Stimulated activated CD8-positive, alpha-beta memory T cell treated with anti-CD3 and anti-CD28 coated beads, Interleukin-12 subunit alpha, Interleukin-12 subunit beta, amount 100 ng/mL, for 1 hour (primary cell): Measurements from ENCODE around the gene NPBWR2.

Experiments used
- DNase-seq: peaks from one replicate; pipeline ENCODE4 v3.0.0-alpha.2; 2020; ENCODE audit warnings: low read depth

The NPBWR2 gene

DNA sequence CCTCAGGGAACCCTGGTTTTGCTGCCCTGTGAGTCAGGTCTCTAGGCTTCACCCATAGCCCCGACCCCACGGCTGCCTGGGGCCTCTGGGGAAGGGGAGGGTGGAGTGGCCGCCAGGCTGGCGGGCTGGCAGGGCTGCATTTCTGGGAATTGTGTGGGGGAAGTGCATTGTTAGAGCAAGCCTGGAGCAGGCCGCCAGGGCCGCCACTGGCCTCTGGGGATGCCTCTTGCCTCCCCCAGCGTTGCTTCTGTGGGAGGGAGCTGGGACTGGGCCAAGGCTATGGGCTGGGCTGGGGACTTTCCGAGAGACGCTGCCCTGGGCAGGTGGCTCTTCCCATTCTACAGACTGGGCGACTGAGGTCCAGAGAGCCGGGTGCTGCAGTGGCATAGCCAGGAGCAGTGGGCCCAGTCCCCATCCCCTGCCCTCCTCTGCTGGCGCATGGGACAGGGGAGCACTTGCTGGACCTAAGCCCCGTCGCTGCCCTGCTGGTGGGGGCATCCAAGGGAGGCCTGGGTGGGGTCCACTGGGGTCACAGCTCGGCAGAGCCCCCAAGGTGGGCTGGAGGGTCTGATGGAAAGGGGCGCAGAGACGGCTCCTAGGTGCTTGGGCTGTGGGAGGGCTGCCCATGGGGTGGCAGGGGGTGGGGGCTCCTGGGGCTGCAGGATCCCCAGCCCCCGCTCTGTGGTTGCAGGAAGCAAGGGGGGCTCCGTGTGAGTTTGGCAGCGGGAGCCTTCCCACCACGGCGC is 51.3 kb downstream of the NPBWR2 start:
- no peak for DNase-seq

DNA sequence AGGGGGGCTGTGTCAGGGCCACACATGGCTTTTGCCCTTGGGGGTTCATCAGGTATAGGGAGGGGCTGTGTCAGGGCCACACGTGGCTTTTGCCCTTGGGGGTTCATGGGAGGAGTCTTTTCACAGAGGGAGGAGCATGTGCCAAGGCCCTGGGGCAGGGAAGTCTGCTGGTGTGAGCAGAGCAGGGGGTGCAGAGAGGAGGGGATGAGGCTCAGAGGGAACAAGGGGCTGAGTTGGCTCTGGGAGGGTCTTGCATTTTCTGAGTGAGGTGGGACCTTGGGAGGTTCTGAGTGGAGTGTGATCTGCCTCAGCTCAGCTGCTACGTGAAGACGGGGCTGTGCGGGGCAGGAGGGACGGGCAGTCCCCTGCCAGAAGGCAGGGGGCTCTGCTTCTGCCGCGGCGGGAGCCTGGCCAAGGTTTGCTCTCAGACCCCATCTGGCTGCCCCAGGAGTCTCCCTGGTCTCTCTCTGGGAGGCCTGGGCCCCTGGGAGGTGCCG is 51.9 kb downstream of the NPBWR2 start:
- DNase-seq, result no peak

DNA sequence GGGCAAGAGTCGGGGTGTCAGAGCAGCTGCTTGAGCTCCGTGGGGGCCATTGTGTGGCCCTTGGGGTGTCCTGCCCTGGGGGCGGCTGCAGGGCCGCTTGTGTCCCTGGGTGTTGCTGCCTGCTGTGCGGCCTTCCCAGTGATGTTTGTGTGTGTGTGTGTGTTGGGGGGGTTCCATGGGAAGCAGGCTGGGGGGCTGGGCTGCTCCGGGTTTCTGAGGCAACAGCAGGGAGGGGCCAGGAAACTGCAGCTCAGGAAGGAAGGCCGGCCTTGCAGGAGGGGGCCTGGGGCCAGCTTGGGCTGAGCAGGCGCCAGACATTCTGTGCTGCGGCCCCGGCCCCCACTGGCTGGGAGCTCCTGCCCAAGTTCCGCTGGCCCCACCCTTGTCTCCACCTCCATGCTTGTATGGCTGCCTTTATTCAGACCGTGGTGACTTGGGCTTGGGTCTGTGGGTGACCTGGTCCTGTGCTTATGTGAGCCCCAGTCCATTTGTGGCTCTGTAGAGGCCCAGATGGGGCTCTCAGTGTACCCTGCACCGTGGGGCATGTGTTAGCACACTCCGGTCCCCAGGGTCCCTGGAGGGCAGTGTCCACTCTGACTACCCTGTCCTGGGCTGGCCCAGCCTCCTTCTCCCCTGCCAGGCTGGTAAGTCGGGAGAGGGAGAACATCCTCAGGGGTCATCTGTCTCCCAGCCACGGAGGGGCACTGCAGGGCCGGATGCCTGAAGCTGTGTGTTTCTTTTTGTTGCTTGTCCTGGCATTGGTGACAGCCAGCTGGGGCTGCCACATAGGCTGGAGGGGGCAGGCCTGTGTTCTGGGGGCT is 53.3 kb downstream of the NPBWR2 start:
- no peak for DNase-seq
